HG03066 (cell line): ENCODE data around the gene DGKB.

Experiments
- ATAC-seq: cut with Tn5 transposase; IDR thresholded peaks from one replicate; pipeline ENCODE4 v1.9.1; 2021; ENCODE audit warnings: low read depth; ENCODE audit not compliant: unreplicated experiment

The DGKB gene

GRCh38 chr7:14902589-14903067 is at the start of gene DGKB:
DGKB (minus strand) TSS chr7:14902751.
- no peak for ATAC-seq

- no peak for ATAC-seq
Observed at GRCh38 chr7:14950013-14950412, 47.5 kb upstream of the DGKB start.

GRCh38 chr7:14938181-14938580 is 35.6 kb upstream of the DGKB start:
- ATAC-seq: no peak

GRCh38 chr7:14937581-14937980 is 35.0 kb upstream of the DGKB start:
- no peak for ATAC-seq

- ATAC-seq: no peak
Observed at GRCh38 chr7:14936554-14936953, 34.0 kb upstream of the DGKB start.

- ATAC-seq: no peak
Observed at GRCh38 chr7:14934839-14935238, 32.3 kb upstream of the DGKB start.

DNA sequence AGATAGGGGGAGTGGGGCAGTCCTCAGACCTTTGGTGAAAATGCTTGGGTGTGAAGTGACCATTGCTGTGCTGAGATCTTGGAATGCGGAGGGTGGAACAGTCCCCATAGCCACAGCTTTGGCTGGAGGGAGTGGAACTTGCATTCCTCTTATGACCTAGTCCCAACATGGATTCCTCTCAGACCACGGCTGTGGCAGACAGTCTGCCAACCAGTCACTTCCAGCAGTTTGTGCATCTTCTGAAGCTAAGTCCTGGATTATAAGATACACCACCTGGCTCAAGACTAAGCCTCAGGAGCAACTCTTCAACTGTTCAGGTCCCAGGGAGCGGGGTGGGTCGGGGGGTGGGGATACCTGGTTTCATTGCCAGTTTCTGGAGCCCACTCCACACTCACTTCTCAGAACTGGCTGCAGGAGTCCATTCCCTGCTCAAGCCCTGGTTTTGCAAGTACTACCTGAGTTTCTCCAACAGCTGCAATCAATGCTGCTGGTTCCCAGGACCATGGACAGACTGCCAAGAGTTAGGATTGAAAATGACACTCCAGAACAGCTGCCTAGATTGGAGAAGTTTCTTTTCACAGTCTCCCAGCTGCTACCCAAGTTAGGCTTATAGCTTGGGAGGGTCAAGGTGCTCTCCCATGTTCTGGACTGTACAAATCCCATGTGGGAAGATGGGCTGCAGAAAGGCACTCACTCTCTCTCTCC is 29.1 kb upstream of the DGKB start:
- no peak for ATAC-seq

GRCh38 chr7:14924398-14924797 is 21.8 kb upstream of the DGKB start:
- no peak for ATAC-seq

- ATAC-seq: no peak
Observed at GRCh38 chr7:14911077-14911476, 8.5 kb upstream of the DGKB start.

DNA sequence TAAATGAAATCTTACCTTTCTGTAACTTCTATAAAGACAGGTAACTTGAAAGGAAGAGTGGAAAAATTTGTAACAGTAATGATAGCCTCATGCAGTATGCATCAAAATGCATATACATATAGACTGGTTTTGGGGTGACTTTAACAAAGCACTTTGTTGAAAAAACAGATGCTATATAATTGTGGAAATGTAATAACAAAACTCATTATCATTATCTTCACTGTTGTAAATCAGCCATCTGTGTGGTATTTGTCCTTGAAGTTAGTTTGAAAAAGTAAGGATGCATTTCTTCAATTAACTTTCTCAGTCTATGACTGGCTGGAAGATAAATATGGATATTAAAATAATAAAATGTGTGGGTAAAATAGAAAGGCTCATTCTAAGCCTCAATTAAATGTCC is 6.1 kb upstream of the DGKB start:
- ATAC-seq: no peak

DNA sequence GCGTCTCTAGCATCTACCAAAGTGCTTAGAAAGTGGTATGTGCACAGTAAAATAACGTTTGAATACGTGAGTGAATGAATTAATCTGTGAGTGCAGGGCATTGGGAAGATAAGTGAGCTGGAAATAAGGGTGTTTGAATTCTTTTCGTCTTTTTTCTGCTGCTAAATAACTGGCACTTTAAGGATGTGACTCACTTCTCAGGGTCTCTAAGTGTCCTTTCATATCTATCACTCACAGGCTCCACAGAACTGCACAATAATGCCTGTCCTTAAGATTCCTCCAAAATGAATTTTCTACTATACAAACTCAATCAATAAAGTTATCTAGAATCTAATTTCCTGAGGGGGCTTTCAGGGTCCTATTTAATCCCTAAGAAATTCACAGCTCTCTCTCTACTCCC is 3.2 kb upstream of the DGKB start:
- ATAC-seq: no peak

- ATAC-seq: no peak
Observed at GRCh38 chr7:14900051-14900450, 2.5 kb downstream of the DGKB start.

GRCh38 chr7:14899030-14899429 is 3.5 kb downstream of the DGKB start:
- no peak for ATAC-seq

GRCh38 chr7:14896461-14896860 is 6.1 kb downstream of the DGKB start:
- no peak for ATAC-seq

- no peak for ATAC-seq
Observed at GRCh38 chr7:14894826-14895225, 7.7 kb downstream of the DGKB start.

GRCh38 chr7:14892961-14893360 is 9.6 kb downstream of the DGKB start:
- ATAC-seq: no peak

DNA sequence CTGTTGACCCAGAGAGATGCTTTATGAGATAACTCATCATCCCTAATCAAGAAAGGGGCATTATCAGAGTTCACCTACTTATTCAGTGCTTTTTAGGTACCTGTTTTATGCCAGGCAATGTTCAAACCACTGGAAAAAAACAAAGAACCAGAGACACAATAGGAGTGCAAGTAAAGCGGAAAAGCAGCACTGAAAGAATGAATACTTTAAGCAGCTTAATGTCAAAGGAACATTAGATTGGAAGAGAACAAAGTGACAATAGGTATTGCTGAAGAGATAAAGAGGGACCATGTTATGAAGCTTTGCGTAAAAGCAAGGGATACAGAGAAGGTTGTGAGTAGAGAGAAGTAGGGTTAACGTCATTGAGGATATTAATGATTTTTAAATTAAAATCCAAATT is 11.3 kb downstream of the DGKB start:
- no peak for ATAC-seq

GRCh38 chr7:14888962-14889361 is 13.6 kb downstream of the DGKB start:
- ATAC-seq: no peak

DNA sequence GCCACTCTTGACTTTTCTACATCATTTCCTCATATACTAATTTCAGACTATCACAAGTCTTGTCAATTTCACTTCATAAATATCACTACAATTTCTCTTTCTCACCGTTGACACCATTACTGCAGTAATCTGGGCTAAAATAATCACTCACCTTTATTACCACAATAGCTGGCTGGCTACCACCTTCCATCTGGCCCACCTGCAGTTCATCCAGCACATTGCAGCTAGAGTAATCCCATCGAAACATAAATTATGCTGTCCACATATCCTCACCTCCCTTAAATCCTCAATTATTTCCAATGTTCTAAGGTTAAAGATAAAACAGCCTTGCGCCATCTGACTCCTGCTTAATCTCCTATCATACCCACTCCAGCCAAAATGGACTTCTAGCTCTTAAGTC is 16.0 kb downstream of the DGKB start:
- ATAC-seq: no peak

DNA sequence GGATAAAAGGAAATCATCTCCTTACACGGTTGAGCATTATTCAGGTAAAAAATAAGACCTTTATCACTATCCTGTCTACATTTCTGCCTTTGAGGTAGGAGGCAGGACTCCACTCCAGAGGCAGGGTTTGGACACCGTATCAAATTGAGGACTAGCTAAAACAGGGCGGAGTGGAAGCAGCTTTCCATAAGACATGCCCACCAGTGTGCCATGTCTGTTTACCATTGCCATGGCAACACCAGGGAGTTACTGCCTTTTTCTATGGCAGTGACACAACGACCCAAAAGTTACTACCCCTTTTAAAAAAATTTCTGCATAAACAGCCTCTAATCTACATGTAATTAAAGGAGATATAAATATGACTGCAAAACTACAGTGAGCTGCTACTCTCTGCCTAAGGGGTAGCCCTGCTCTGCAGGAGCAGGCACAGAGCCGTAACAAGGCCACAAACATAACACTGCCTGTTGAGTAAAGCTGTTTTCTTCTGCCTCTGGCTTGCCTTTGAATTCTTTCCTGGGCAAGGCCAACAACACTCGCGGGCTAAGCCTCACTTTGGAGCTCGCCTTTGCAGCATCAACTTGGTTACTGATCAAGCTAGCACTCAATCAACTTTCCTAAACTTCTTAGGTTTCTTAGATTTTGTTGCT is 26.5 kb downstream of the DGKB start:
- no peak for ATAC-seq

DNA sequence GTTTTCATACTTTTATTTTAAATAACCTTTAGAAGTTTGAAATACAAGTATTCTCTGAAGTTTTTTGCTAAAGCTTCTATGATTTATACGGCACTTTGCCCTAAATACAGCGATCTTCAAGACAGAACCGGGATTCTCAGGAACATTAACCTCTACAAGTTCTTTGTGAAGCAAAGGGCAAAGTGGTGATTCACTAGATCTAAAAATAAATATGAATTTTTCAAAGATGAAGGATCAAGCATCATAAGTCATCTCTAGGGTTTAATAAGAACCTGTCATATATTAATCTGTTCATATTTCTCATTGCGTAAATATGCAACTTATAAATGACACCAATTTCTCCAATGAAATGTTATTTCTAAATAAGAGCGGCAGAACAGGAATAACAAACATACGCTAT is 30.7 kb downstream of the DGKB start:
- no peak for ATAC-seq

DNA sequence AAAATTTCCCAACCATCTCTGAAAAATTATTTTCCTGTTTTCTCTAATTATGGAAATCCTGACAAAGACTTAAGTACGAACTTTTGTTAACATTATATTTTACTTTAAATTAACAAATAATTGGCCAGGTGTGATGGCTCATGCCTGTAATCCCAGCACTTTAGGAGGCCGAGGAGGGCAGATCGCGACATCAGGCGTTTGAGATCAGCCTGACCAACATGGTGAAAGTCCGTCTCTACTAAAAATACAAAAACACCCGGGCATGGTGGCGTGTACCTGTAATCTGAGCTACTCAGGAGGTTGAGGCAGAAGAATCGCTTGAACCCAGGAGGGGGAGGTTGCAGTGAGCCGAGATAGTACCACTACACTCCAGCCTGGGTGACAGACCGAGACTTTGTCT is 32.2 kb downstream of the DGKB start:
- no peak for ATAC-seq
